Measurements from ENCODE around the gene DNAJC22. TPM values are rescaled to one million over a fixed set of nuclear protein-coding genes. Genes with fewer than 3 reads are reported as not detected.

DNAJC22 gene
- total and polyA plus RNA-seq, 12 donors, result 0.01 to 0.59 (median 0.25) TPM; not detected in 4

DNA sequence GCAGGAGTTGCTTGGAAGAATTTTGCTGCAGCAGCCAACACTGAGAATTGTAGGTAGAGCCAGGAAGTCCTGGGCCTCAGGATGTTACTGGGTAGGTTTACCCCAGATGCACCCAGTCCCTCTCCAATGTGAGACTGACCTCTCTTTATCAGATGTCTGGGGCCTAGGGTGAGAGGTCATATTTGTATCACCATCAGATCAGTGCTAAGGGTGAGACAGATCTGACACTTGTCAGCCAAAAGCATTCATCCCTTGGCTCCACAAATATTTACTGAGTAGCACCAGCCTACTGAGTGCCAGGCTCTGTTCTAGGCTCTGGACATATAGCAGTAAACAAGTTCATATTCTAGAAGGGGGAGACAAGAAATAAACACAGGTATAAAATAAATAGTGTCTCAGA lies 19.3 kb upstream of the DNAJC22 start:
- DNase-seq, result no peak
- Histone ChIP-seq H3K27me3 (peaks cover 0 to 16% (median under 1%) of the 10 kb centered on the region in 7 donors), H3K4me1 (peaks cover 0 to 20% (median 6%) of the 10 kb centered on the region in 9 donors), H3K36me3 (peaks cover 0 to 16% (median 0%) of the 10 kb centered on the region in 9 donors), H3K9me3 (no peaks in the 10 kb centered on the region), H3K27ac (no peak overlapping the region), H3K4me3 (no peak overlapping the region)
- TF ChIP-seq, protein P1, sequence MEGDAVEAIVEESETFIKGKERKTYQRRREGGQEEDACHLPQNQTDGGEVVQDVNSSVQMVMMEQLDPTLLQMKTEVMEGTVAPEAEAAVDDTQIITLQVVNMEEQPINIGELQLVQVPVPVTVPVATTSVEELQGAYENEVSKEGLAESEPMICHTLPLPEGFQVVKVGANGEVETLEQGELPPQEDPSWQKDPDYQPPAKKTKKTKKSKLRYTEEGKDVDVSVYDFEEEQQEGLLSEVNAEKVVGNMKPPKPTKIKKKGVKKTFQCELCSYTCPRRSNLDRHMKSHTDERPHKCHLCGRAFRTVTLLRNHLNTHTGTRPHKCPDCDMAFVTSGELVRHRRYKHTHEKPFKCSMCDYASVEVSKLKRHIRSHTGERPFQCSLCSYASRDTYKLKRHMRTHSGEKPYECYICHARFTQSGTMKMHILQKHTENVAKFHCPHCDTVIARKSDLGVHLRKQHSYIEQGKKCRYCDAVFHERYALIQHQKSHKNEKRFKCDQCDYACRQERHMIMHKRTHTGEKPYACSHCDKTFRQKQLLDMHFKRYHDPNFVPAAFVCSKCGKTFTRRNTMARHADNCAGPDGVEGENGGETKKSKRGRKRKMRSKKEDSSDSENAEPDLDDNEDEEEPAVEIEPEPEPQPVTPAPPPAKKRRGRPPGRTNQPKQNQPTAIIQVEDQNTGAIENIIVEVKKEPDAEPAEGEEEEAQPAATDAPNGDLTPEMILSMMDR (IDR thresholded peaks at IDR 0.05), result no peak
- no peak for ATAC-seq
- intact Hi-C loops (cut with DNase I), result no loop called here

DNA sequence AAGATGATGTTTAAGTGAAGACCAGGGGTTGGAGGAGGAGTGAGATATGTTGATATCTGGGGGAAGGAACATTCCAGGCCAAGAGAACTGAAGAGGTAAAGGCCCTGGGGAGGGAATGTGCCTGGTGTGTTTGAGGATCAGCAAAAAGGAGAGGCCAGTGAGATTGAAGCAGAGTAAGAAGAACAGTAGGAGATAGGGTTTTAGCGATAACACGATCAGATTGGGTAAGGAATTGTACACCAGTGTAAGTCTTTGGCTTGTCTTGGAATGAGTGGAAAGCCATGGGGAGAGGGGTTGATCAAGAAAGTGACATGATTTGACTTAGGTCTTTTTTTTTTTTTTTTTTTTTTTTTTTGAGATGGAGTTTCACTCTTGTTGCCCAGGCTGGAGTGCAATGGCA lies 18.8 kb upstream of the DNAJC22 start:
- Histone ChIP-seq H3K27ac (no peak overlapping the region), H3K4me3 (no peak overlapping the region), H3K9me3 (no peaks in the 10 kb centered on the region), H3K36me3 (peaks cover 0 to 16% (median 0%) of the 10 kb centered on the region in 9 donors), H3K27me3 (peaks cover 0 to 21% (median 6%) of the 10 kb centered on the region in 7 donors), H3K4me1 (peaks cover 0 to 22% (median 6%) of the 10 kb centered on the region in 9 donors)
- no peak for DNase-seq
- ATAC-seq, result no peak
- intact Hi-C loops (cut with DNase I), result no loop called here
- TF ChIP-seq, protein P1 (IDR thresholded peaks at IDR 0.05), result no peak
- WGBS, 2 donors, result 99 to 100% methylated on average over 2 of the region's 2 CpGs

GRCh38 chr12:49328816-49329215 lies 17.9 kb upstream of the DNAJC22 start:
- Histone ChIP-seq H3K27ac (no peak overlapping the region), H3K4me3 (no peak overlapping the region), H3K4me1 (peaks cover 0 to 24% (median 6%) of the 10 kb centered on the region in 9 donors), H3K27me3 (peaks cover 0 to 30% (median 15%) of the 10 kb centered on the region in 7 donors), H3K9me3 (no peaks in the 10 kb centered on the region), H3K36me3 (peaks cover 0 to 16% (median 0%) of the 10 kb centered on the region in 9 donors)
- no peak for ATAC-seq
- intact Hi-C loops (cut with DNase I), result no loop called here
- no peak for DNase-seq
- TF ChIP-seq, protein P1 (IDR thresholded peaks at IDR 0.05), result no peak
- WGBS, 2 donors, result 96% methylated on average over 12 of the region's 12 CpGs

DNA sequence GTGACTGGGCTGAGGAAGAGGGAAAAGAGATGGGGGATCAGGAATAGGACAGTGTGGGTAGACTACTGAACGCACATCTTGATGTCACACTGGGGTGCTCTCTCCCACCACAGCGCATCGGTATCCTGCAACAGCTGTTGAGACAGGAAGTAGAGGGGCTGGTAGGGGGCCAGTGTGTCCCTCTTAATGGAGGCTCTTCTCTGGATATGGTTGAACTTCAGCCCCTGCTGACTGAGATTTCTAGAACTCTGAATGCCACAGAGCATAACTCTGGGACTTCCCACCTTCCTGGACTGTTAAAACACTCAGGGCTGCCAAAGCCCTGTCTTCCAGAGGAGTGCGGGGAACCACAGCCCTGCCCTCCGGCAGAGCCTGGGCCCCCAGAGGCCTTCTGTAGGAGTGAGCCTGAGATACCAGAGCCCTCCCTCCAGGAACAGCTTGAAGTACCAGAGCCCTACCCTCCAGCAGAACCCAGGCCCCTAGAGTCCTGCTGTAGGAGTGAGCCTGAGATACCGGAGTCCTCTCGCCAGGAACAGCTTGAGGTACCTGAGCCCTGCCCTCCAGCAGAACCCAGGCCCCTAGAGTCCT lies 16.6 kb upstream of the DNAJC22 start:
- ATAC-seq (no peak), DNase-seq (no peak)
- no peak overlapping the region for H3K4me3 ChIP-seq
- H3K27ac ChIP-seq, result no peak overlapping the region
- peaks cover 0 to 16% (median 0%) of the 10 kb centered on the region in 9 donors for H3K36me3 ChIP-seq
- intact Hi-C loops (cut with DNase I), result loop anchor here in 1 of 10 donors (5.0 kb wide), 1 partner anchor 33 kb away; the partner anchor contains the start of gene PRPH
- H3K4me1 ChIP-seq, result peaks cover 0 to 24% (median 6%) of the 10 kb centered on the region in 9 donors
- H3K9me3 ChIP-seq, result no peaks in the 10 kb centered on the region
- WGBS, 2 donors, result 88 to 91% methylated on average over 7 of the region's 7 CpGs
- H3K27me3 ChIP-seq, result peaks cover 6 to 43% (median 29%) of the 10 kb centered on the region in 7 donors
- TF ChIP-seq, protein P1 (IDR thresholded peaks at IDR 0.05), result no peak

Measured in heart right ventricle (tissue), 16 donors.